Psoas muscle (tissue), 8 donors: ENCODE results near the gene GNGT2. TPM values are rescaled to one million over a fixed set of nuclear protein-coding genes. Genes with fewer than 3 reads are reported as not detected.

ENCODE experiments used
- ATAC-seq, 4 donors: fragments of 200-7000 bp; cut with Tn5 transposase; one replicate each; pipeline ENCODE4 v1.9.1; 2020; ENCODE audit warnings: moderate library complexity in 3 of 4, mild to moderate bottlenecking in 2 of 4
- DNase-seq, 2 donors: peaks; one replicate each; pipeline ENCODE4 v3.0.0-alpha.2; 2020
- H3K27ac ChIP-seq: fragments of 200-600 bp; one replicate; pipeline ENCODE4 v1.8.0; 2022
- H3K27me3 ChIP-seq, 3 donors: fragments of 200-600 bp in 1 of 3; one replicate each; pipeline versions ENCODE4 v1.6.1 to v1.8.0; 2013 to 2022; ENCODE audit warnings: low read length in 2 of 3, mild to moderate bottlenecking in 2 of 3, moderate library complexity in 1 of 3; ENCODE audit not compliant: insufficient read depth in 3 of 3
- H3K36me3 ChIP-seq, 2 donors: fragments of 200-600 bp in 1 of 2; one replicate each; pipeline versions ENCODE4 v1.6.1 to v1.8.0; 2013 to 2022; ENCODE audit warnings: low read depth in 1 of 2, mild to moderate bottlenecking in 1 of 2, moderate library complexity in 1 of 2; ENCODE audit not compliant: insufficient read depth in 1 of 2
- H3K4me1 ChIP-seq: fragments of 200-600 bp; one replicate; pipeline ENCODE4 v1.8.0; 2022
- H3K4me3 ChIP-seq: fragments of 200-600 bp; one replicate; pipeline ENCODE4 v1.8.0; 2022; ENCODE audit warnings: mild to moderate bottlenecking
- H3K9me3 ChIP-seq: fragments of 200-600 bp; one replicate; pipeline ENCODE4 v1.8.0; 2022
- WGBS, 3 donors: extraction: QIAGEN DNeasy Blood & Tissue Kit; methylation state at CpG; one replicate each; pipeline versions ENCODE4 v1.1.6 to v1.1.7; 2013; 5-methylcytosine and 5-hydroxymethylcytosine counted together
- intact Hi-C, 2 donors: fragments of 100-400 bp; cut with DNase I; formaldehyde crosslinking; loops; one replicate each; pipeline versions ENCODE4 v1.11.0 to v1.14.2; 2022
- long read RNA-seq, 2 donors: library from polyadenylated mRNA; unstranded; transcript quantifications; one replicate each; pipeline ENCODE4 v2.0.0, GENCODE V29; 2021
- polyA plus RNA-seq, 3 donors: library from polyadenylated mRNA; stranded (reverse); fragments of 200-250 nt; gene quantifications; one replicate each; pipeline ENCODE4 v1.2.3, GENCODE V29; 2013
- total RNA-seq, 4 donors: library from RNA; stranded (reverse); fragmentation: NEBNext Ultra II Directional in 2 of 4; extraction: Animal tissue kit (Norgen Biotek cat#: 25700) in 2 of 4; gene quantifications; one replicate each; pipeline versions ENCODE4 v1.2.1 to v1.2.4, GENCODE V29; 2021 to 2023
- TF ChIP-seq, protein P1 (sequence below): fragments of 200-600 bp; IDR thresholded peaks from one replicate; pipeline ENCODE4 v1.8.0; 2022; ENCODE audit warnings: antibody characterized with exemption
- donor health status: healthy with polysubstance abuse.
- donor health status: DM: no; HTN: no; CAD: no; lungs with moderate emphysema.
- donor health status: Bipolar disorder and iron deficiency.
- donor health status: healthy.
- donor health status: DM: yes; HTN: yes; CAD: no.
- donor health status: DM: no; HTN: no; CAD: no.
- donor health status: DM: no; HTN: no; CAD: no.
- donor health status: DM: yes; HTN: yes; CAD: no.

Gene GNGT2
- total RNA-seq (1 to 10 TPM in 1 of 4 donors, under 1 TPM in 3; 0.39 to 2.0 (median 0.49) TPM), polyA plus RNA-seq (1 to 10 TPM in 1 of 3 donors, under 1 TPM in 2; 0.32 to 1.3 (median 0.58) TPM)
- long read RNA-seq, donor 1 = 0 reads
- long read RNA-seq, donor 2 = 0 reads

DNA sequence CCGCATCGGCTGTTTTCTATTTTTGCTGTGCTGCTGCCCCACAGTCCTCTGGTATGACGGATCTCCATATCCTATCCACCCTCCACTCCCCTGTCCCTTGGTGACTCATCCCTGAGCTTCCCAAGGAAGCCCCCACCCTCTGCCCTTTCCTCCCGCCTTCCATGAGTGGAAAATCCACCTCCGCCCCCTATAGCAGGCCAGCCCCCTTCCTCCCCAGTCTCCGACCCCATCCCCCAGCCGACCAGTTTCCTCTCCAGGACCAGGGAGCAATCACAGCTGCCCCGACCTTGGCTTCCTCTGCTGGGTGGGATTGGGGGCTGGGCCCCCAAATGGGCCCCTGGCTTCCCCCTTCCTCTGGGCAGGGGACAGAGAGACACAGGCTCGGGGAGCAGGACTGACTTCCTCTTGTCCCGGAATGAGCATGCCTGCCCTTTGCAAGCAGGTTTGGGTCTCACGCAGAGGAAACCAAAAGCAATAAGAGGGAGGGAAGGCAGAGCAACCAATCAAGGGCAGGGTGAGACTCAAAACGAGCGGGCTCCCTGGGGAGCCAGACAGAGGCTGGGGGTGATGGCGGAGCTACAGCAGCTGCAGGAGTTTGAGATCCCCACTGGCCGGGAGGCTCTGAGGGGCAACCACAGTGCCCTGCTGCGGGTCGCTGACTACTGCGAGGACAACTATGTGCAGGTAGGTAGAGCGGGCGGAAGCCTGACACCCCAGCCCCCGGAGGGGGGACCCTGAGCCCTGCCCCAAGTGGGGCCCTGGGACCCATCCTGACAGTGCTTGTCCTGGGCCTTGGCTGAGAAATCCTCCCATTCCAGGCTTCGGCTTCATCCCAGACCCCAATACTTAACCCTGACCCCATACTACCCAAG, at the start of gene GNGT2, which contains the start of gene ABI3:
Gene GNGT2 (minus strand): TSS at position 417 of the 872 bp plus-strand sequence. CDS start 3,152 bp downstream, outside the sequence.
Gene ABI3 (plus strand): TSS at position 550 of the 872 bp plus-strand sequence. CDS start 18 bp downstream, at position 568.
- H3K4me3 ChIP-seq = peak within 1 kb of the TSS; percentile 48
- intact Hi-C loops = no loop called here
- ATAC-seq (peak in 3 of 4 donors; percentile 39 to 65 (median 50)), DNase-seq (peak; percentile 43 to 58)
- TF ChIP-seq, protein P1, sequence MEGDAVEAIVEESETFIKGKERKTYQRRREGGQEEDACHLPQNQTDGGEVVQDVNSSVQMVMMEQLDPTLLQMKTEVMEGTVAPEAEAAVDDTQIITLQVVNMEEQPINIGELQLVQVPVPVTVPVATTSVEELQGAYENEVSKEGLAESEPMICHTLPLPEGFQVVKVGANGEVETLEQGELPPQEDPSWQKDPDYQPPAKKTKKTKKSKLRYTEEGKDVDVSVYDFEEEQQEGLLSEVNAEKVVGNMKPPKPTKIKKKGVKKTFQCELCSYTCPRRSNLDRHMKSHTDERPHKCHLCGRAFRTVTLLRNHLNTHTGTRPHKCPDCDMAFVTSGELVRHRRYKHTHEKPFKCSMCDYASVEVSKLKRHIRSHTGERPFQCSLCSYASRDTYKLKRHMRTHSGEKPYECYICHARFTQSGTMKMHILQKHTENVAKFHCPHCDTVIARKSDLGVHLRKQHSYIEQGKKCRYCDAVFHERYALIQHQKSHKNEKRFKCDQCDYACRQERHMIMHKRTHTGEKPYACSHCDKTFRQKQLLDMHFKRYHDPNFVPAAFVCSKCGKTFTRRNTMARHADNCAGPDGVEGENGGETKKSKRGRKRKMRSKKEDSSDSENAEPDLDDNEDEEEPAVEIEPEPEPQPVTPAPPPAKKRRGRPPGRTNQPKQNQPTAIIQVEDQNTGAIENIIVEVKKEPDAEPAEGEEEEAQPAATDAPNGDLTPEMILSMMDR = no peak
- peak within 1 kb of the TSS; percentile 36 for H3K27ac ChIP-seq
- peaks cover 0 to 35% (median 17%) of the 10 kb centered on the region in 3 donors for H3K27me3 ChIP-seq
- H3K36me3 ChIP-seq = no peaks in the 10 kb centered on the region
- H3K4me1 ChIP-seq = no peaks in the 10 kb centered on the region
- H3K9me3 ChIP-seq = no peaks in the 10 kb centered on the region
- 13 to 24% (median 21%) methylated on average over 21 to 22 of the region's 22 CpGs for WGBS, 3 donors

DNA sequence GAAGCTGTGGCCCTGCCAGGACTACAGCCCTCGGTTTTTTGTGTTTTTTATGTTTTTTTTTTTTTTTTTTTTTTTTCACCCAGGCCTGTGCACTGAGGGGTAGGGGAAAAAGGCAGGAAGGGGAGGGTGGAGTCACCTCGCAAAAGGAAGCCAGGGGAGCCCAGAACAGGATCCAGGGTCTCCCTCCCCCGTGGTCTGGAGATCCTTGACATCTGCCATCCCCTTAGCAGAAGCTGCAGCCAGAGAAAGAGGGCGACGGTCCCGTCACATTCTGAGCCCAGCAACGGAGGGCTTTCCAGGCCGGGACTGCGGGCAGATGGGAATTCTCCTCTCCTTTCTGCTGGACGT, 49.3 kb upstream of the GNGT2 start:
- TF ChIP-seq, protein P1 = no peak

GRCh38 chr17:49258394-49258793, 48.0 kb upstream of the GNGT2 start:
- H3K4me3 ChIP-seq = no peak overlapping the region
- no peaks in the 10 kb centered on the region for H3K36me3 ChIP-seq
- intact Hi-C loops = no loop called here
- no peak for ATAC-seq
- peaks cover 0 to 25% (median 3%) of the 10 kb centered on the region in 3 donors for H3K27me3 ChIP-seq
- no peak for DNase-seq
- 86 to 93% (median 92%) methylated on average over 3 of the region's 3 CpGs for WGBS, 3 donors
- H3K4me1 ChIP-seq = no peaks in the 10 kb centered on the region
- H3K9me3 ChIP-seq = no peaks in the 10 kb centered on the region
- no peak overlapping the region for H3K27ac ChIP-seq
- TF ChIP-seq, protein P1 = no peak

More for the DNA sequence above, 49.3 kb upstream of the GNGT2 start:
- DNase-seq (no peak), ATAC-seq (no peak)
- Histone ChIP-seq H3K4me1 (no peaks in the 10 kb centered on the region), H3K36me3 (no peaks in the 10 kb centered on the region), H3K27me3 (peaks cover 0 to 25% (median 3%) of the 10 kb centered on the region in 3 donors), H3K27ac (peak overlapping the region; percentile 78), H3K4me3 (peak overlapping the region; percentile 71), H3K9me3 (no peaks in the 10 kb centered on the region)
- intact Hi-C loops = no loop called here
- 19 to 38% (median 26%) methylated on average over 10 of the region's 10 CpGs for WGBS, 3 donors

DNA sequence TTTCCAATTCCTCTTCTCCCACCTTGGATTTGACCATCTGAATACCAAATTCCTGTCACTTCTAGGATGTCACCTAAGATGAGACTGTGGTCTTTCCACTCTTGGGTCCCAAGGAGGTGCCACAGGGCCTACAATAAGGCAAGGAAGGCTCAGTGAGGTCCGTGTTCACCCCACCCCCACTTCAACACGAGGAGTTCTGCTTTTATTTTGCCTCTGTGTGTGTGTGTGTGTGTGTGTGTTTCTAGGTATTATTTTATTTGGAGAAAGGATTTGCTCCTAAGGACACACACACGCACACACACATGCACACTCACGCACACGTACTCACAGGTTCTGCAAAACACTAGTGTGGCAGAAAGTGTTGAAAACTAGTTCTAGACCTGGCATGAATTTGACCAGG, 44.8 kb upstream of the GNGT2 start:
- TF ChIP-seq, protein P1 = no peak
- intact Hi-C loops = no loop called here
- ATAC-seq (no peak), DNase-seq (no peak)
- peaks cover 0 to 5% (median 0%) of the 10 kb centered on the region in 3 donors for H3K27me3 ChIP-seq
- no peak overlapping the region for H3K4me3 ChIP-seq
- no peaks in the 10 kb centered on the region for H3K36me3 ChIP-seq
- no peaks in the 10 kb centered on the region for H3K4me1 ChIP-seq
- H3K9me3 ChIP-seq = no peaks in the 10 kb centered on the region
- 63 to 85% (median 69%) methylated on average over 5 of the region's 5 CpGs for WGBS, 3 donors
- no peak overlapping the region for H3K27ac ChIP-seq
